ENCODE measurements around the gene ING1.
"Not testable (repeated sequence)": the region's sequence is repeated elsewhere in the genome, so short reads cannot be mapped to it uniquely, and the experiment has no call there.

The ING1 gene

GRCh38 chr13:110696776-110697175, 16.7 kb upstream of the ING1 start:
- no peak for DNase-seq

DNA sequence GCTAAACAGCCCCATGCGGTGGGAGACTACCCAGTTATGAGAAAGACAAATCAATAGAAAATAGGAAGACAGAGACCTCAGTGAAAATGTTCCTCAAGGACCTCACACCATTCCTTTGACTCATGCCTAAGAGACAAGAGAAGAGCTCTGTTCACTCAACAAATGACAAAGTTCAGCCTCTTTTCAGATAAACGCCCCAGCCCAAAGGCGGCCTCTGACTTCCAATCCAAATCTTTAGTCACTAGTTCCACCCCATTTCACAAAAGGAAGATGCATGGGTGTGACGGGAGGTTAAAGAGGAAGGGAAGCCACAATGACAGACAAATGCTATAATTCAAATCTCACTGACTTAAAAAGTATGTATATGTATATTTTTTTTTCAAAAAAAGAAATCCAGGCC, 15.7 kb upstream of the ING1 start:
- DNase-seq = no peak

- no peak for DNase-seq
Measured at GRCh38 chr13:110698689-110699088, 14.8 kb upstream of the ING1 start.

DNA sequence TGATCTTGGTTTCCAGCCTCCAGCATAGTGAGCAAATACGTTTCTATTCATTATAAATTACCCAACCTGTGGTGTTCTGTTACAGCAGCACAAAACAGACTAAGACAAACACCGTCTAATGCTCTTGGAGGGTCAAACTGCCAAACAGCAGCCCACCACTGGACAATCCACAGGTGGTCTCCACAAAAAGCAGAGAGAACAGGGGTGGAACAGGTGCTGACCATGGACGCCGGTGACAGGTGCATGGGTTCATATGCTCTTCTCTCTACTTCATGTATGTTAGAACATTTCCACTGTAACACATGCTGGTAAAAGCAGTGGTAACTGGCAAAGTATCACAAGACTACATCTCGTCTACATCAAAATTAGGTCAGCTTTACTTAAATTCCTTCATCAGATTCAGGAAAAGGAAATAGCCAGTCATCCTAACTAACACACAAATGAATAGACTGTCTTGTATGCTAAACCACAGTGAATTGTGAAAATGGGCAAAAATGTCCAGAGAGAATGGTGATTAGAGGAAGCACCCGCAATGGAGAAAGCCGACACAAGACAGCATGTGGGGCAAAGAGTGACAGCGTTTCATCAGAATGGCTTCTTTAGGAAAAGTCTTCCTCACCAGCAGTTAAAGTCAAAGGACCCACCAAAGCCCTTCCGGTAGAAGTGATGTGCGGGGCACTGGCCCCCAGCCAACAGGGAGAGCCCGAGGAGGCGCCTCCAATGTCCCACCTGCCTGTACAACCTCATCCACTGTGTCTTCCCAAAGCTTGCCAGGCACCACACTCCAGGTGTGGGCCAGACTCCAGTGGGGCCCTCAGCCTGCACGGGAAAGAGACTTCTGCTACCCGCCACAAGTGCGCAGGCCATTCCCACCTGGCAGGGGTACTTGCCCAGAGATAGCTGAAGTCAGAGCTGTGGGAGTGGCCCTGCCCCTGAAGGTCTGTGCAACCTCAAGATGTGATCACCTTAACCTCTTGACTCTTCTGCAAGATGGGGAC, 14.1 kb upstream of the ING1 start:
- peak; percentile 86 for DNase-seq

- no peak for DNase-seq
Measured at GRCh38 chr13:110700186-110700585, 13.3 kb upstream of the ING1 start.

GRCh38 chr13:110700641-110701040, 12.9 kb upstream of the ING1 start:
- DNase-seq = no peak

DNA sequence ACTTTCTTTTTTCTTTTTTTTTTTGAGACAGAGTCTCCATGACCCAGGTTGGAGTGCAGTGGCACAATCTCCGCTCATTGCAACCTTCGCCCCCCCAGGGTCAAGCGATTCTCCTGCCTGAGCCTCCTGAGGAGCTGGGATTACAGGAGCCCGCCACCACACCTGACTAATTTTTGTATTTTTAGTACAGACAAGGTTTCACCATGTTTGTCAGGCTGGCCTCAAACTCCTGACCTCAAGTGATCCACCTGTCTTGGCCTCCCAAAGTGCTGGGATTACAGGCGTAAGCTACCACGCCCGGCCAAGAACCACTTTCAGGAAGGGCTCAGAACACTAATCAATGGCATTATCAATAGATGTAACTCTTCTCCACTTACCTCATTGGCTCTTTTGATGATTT, 12.4 kb upstream of the ING1 start:
- not testable (repeated sequence) for DNase-seq

DNA sequence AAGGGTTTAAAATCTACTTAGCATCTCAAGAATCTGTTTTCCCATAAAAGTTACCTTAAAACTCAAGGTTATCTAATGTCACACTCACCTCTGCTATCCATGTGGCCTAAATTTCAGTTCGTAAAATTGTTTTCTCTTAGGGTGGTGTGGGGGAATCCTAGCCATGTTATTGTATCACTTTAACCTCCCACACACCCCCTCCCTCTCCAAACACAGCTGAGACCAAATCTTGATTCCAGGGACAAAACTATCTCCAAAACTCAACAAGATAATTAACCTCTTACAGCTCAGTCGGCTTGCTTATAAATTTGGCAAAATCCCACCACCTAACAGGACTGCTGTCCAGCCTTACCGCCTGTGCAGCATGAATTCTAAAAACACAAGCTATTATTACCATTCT, 11.4 kb upstream of the ING1 start:
- no peak for DNase-seq

- DNase-seq = peak; percentile 56
Measured at GRCh38 chr13:110702591-110703526, 10.6 kb upstream of the ING1 start.

- peak; percentile 53 for DNase-seq
Measured at GRCh38 chr13:110705356-110705825, 8.1 kb upstream of the ING1 start.

DNA sequence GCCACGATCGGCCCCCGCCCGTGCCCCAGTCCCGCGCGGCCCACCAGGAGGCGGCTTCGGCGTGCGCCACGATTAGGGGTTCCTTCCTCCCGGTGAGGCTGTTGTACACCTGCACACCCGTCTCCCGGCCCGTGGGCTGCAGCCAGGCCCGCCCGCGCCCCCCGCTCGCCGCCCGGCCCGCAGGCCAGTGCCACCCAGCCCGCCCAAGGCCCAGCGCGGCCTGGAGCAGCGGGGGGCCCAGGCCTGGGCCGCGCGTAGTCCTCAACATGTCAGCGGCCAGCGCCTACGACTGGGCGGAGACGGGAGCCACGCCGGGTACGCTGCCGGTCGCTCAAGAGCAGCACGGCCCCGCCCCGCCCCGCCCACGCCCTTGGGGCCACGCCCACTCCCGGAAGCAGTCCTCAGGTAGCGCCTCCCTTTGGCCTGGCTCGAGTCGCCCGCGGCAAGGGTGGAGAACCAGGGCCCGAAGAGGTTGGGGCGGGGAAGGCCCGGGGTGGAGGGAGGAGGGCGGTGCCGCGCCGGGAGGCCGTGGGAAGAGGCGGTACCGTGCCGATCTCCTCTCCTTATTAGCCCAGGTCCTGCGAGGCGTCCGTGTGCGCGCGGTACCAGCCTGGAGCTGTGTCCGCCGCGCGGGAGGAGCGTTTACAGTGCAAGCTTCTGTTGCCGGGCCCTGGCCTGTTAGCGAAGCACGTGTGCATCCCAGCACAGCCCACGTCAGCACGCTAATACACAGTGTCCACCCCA, 7.5 kb upstream of the ING1 start, which contains the start of gene CARS2:
CARS2 (minus strand) TSS at position 291 of the 744 bp plus-strand sequence; CDS start at position 268, 23 bp downstream.
- peak; percentile 100 for DNase-seq

DNA sequence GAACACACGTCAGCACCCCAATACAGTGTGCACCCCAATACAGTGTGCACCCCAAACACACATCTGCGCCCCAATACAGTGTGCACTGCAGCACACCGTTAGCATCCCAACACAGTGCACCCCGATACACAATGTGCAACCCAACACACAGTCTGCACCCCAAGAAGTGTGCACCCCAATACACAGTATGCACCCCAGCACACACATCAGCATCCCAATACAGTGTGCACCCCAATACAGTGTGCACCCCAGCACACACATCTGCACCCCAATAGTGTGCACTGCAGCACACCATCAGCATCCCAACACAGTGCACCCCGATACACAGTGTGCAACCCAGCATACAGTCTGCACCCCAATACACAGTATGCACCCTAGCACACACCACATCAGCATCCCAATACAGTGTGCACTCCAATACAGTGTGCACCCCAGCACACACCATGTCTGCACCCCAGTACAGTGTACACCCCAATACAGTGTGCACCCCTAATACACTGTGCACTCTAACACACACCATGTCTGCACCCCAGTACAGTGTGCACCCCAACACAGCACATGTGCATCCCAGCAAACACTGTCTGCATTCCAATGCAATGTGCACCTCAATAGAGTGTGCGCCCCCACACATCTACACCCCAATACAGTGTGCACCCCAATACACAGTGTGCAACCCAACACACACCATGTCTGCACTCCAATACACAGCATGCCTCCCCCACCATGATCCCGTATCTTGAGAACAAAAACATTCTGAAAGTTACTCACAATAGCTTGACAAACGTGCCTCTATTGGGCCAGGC, 6.7 kb upstream of the ING1 start:
- DNase-seq = peak; percentile 73

GRCh38 chr13:110712081-110712848, 1.2 kb upstream of the ING1 start:
- DNase-seq = peak; percentile 99

GRCh38 chr13:110712849-110713641, 455 bp upstream of the ING1 start:
- DNase-seq = peak; percentile 100

DNA sequence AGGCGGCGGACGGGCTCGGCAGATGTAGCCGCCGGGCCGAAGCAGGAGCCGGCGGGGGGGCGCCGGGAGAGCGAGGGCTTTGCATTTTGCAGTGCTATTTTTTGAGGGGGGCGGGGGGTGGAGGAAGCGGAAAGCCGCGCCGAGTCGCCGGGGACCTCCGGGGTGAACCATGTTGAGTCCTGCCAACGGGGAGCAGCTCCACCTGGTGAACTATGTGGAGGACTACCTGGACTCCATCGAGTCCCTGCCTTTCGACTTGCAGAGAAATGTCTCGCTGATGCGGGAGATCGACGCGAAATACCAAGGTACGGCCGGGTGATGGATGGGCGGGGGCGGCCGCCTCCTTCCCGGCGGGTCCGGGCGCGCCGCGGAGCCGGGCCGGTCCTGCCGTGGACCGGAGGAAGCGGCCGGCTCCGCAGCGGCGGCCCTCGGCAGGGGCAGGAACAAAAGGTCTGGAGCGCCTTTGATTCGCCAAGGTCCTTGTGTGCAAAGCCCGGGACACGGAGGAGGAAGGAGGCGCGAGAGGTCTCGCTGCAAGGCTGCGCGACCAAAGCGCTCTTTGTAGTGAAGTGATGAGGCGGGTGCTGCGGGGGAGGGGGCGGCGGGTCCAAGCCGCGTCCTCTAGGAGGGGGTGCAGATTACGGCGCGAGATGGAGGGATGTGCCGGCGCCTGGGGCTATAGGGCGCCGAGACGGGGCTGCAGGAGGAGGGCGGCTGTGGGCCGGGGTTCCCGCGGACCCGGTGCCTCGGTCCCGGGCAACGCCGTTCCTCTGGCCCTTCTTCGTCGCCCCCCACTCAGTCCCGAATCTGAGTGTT, 689 bp downstream of the ING1 start:
- peak; percentile 87 for DNase-seq

DNA sequence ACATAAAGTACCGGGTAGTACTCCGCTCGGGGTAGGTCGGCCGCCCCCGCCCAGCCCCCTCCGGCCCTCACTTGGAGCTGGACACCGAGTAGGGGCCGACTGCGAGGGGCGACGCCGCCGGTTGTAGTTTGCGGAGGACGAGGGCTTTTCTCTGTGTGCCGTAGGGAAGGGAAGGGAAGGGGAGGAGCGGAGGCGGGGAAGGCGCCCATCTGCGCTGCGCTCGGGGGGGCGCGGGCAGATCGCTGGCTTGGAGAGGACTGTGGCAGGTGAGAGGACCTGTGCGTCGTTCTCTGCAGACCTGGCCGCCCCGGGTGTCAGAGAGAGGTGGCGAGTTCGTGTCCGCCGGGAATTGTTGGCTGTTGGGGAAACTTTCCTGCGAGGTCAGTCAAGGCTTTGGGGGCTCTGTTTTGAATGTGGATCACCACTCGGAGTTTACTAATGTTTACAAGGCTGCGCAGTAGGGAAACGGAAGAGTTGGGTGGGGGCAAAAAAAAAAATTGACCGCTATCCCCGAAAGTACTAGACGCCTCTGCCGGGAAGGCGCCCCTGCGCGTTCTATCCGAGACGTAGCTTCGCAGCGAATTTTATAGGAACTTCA, 1.4 kb downstream of the ING1 start:
- peak; percentile 90 for DNase-seq

DNA sequence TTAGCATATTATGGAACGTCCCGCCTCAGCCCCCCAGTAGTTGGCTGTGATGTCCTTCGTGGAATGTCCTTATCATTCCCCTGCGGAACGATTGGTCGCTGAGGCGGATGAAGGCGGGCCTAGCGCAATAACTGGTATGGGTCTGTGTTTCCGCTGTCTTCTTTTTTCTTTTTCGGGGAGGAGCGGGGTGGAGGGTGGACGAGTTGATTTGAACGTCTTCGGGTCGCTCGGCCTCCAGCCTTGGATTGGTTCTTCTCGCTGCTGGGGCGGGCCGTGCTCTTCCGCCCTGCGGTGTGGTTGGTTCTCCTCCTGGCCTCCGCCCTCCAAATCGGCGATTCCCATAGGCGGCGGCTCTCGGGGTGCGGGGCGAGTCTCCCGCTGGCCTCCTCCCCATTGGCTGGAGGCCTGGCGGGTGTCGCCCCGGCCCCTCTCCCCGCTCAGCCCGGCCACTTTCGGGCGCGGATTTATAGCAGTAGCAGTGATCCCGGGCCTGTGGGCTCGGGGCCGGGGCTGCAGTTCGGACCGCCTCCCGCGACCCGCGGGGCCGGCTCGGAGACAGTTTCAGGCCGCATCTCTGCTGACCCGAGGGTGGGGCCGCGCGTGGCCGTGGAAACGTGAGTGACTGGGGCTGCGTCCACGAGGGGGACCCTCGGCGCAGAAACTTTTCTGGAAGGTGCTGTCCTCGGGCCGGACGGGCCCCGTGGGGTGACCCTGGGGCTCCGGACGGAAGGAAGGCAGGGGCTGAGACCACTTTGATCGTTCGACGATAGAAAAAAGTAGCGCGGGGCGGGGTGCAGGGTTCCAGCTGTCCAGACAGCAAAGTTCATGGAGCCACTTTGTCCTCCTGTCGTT, 2.1 kb downstream of the ING1 start:
- peak; percentile 100 for DNase-seq

GRCh38 chr13:110716247-110716515, 2.7 kb downstream of the ING1 start:
- DNase-seq = peak; percentile 70

Measured in NCI-H69 (cell line).